HepG2 (cell line): ENCODE data around the gene MARCHF2. TPM values are rescaled to one million over a fixed set of nuclear protein-coding genes. Genes with fewer than 3 reads are reported as not detected.

Experiments
- ARNTL ChIP-seq: sonication (generic); formaldehyde crosslinking; IDR thresholded peaks from 2 replicates; pipeline ENCODE4 v1.4.0; 2020; ENCODE audit warnings: mild to moderate bottlenecking, missing genetic modification reagents
- CENPX ChIP-seq: sonication (generic); formaldehyde crosslinking; IDR thresholded peaks from 2 replicates; pipeline ENCODE4 v1.9.0; 2021; ENCODE audit warnings: mild to moderate bottlenecking, missing genetic modification reagents, moderate library complexity
- CSRNP2 ChIP-seq: sonication (generic); formaldehyde crosslinking; conservative IDR thresholded peaks from 2 replicates; pipeline ENCODE4 v1.8.0; 2022; ENCODE audit warnings: low read depth, missing genetic modification reagents
- E2F1 ChIP-seq: sonication (generic); formaldehyde crosslinking; IDR thresholded peaks from 2 replicates; pipeline ENCODE4 v1.5.0; 2020; ENCODE audit warnings: missing genetic modification reagents
- FOXJ3 ChIP-seq: sonication (generic); formaldehyde crosslinking; IDR thresholded peaks from 2 replicates; pipeline ENCODE4 v1.4.0; 2020; ENCODE audit warnings: missing genetic modification reagents, mild to moderate bottlenecking, borderline replicate concordance
- GFI1 ChIP-seq: sonication (generic); formaldehyde crosslinking; IDR thresholded peaks from 2 replicates; pipeline ENCODE4 v1.5.0; 2020; ENCODE audit warnings: missing genetic modification reagents, mild to moderate bottlenecking, borderline replicate concordance
- IKZF5 ChIP-seq: IDR thresholded peaks from 2 replicates; pipeline ENCODE4 v1.6.1; 2018; ENCODE audit warnings: missing genetic modification reagents, mild to moderate bottlenecking, missing compliant biosample characterization
- NFE2L1 ChIP-seq: sonication (generic); formaldehyde crosslinking; IDR thresholded peaks from 2 replicates; pipeline ENCODE4 v1.4.0; 2020; ENCODE audit warnings: missing genetic modification reagents, mild to moderate bottlenecking, borderline replicate concordance
- NFYC ChIP-seq: IDR thresholded peaks from 2 replicates; pipeline ENCODE4 v1.6.1; 2016; ENCODE audit warnings: missing genetic modification reagents, missing compliant biosample characterization
- RAD21 ChIP-seq: fragments of 450-650 bp; formaldehyde crosslinking; IDR thresholded peaks from 2 replicates; pipeline ENCODE4 v1.5.0; 2020; ENCODE audit warnings: mild to moderate bottlenecking
- RBAK ChIP-seq: sonication (generic); formaldehyde crosslinking; IDR thresholded peaks from 2 replicates; pipeline ENCODE4 v1.5.1; 2020; ENCODE audit warnings: mild to moderate bottlenecking, missing genetic modification reagents
- SRSF1 ChIP-seq: fragments of 200-400 bp; formaldehyde crosslinking; optimal IDR thresholded peaks from 2 replicates; pipeline ENCODE3; 2017; ENCODE audit warnings: mild to moderate bottlenecking, low read depth, low read length, moderate library complexity
- UBTF ChIP-seq: sonication (generic); formaldehyde crosslinking; IDR thresholded peaks from 2 replicates; pipeline ENCODE4 v1.4.0; 2020; ENCODE audit warnings: mild to moderate bottlenecking, missing genetic modification reagents
- ZBTB10 ChIP-seq: sonication (generic); formaldehyde crosslinking; IDR thresholded peaks from 2 replicates; pipeline ENCODE4 v1.4.0; 2020; ENCODE audit warnings: missing genetic modification reagents, borderline replicate concordance
- ZBTB38 ChIP-seq: sonication (generic); formaldehyde crosslinking; IDR thresholded peaks from 2 replicates; pipeline ENCODE4 v1.5.1; 2020; ENCODE audit warnings: mild to moderate bottlenecking, missing genetic modification reagents
- ZFY ChIP-seq: sonication (generic); formaldehyde crosslinking; IDR thresholded peaks from 2 replicates; pipeline ENCODE4 v1.4.0; 2020; ENCODE audit warnings: missing genetic modification reagents
- ZNF335 ChIP-seq: sonication (generic); formaldehyde crosslinking; IDR thresholded peaks from 2 replicates; pipeline ENCODE4 v1.4.0; 2020; ENCODE audit warnings: missing genetic modification reagents
- ZNF629 ChIP-seq: sonication (generic); formaldehyde crosslinking; conservative IDR thresholded peaks from 2 replicates; pipeline ENCODE4 v1.5.0; 2020; ENCODE audit warnings: missing genetic modification reagents
- ZNF773 ChIP-seq: sonication (generic); formaldehyde crosslinking; IDR thresholded peaks from 2 replicates; pipeline ENCODE4 v1.4.0; 2020; ENCODE audit warnings: missing genetic modification reagents, borderline replicate concordance
- polyA plus RNA-seq, 8 experiments: library from polyadenylated mRNA; depleted of rRNA in 3 of 8; stranded (reverse) in 7 of 8; unstranded in 1 of 8; fragments of >200 nt; fragmentation: Illumina TruSeq in 4 of 8; extraction: Trizol in 4 of 8; gene quantifications; 2 replicates each; pipeline versions ENCODE4 v1.2.1 to v1.2.3, GENCODE V29; 2011 to 2016; ENCODE audit warnings: low read depth in 4 of 8, missing spikeins in 1 of 8, mixed read lengths in 1 of 8; ENCODE audit not compliant: insufficient read depth in 1 of 8
- total RNA-seq, 5 experiments: library from RNA; depleted of rRNA; stranded (reverse); fragments of >200 nt; fragmentation: Illumina TruSeq; extraction: Trizol; gene quantifications; 2 replicates each; pipeline ENCODE4 v1.2.3, GENCODE V29; 2016; ENCODE audit warnings: low read depth in 1 of 5

MARCHF2 gene
- total and polyA plus RNA-seq, 2 of the 13 experiments (the other 11 are each of a cell fraction or from before 2014, with no cell fraction given) = 12.7 to 13.0 TPM

- TF ChIP-seq ZBTB10 = 0 out of 2 replicates have a peak, but pooled peaks have one; percentile 19
- TF ChIP-seq ARNTL = peak; percentile 92
- TF ChIP-seq GFI1 (CRISPR knock-in tag) = peak; percentile 88
- 0 out of 2 replicates have a peak, but pooled peaks have one; percentile 53 for TF ChIP-seq ZNF335 (CRISPR knock-in tag)
- no peak; the same call in 1 of the 2 replicates for TF ChIP-seq E2F1 (CRISPR knock-in tag)
- TF ChIP-seq FOXJ3 = peak; percentile 96
- peak; percentile 59; the same call in 1 of the 2 replicates for TF ChIP-seq ZBTB38 (CRISPR knock-in tag)
- peak; percentile 52; the same call in 1 of the 2 replicates for TF ChIP-seq NFYC (CRISPR knock-in tag)
- no peak for TF ChIP-seq RBAK (CRISPR knock-in tag)
- TF ChIP-seq NFE2L1 = no peak
- no peak for TF ChIP-seq CENPX (CRISPR knock-in tag)
- TF ChIP-seq ZNF773 (CRISPR knock-in tag) = no peak
- peak; percentile 94 for TF ChIP-seq RAD21 (CRISPR knock-in tag)
- no peak for TF ChIP-seq SRSF1
- TF ChIP-seq UBTF = 0 out of 2 replicates have a peak, but pooled peaks have one; percentile 39
- TF ChIP-seq ZNF629 (CRISPR knock-in tag) = peak; percentile 65
- no peak for TF ChIP-seq ZFY (CRISPR knock-in tag)
- TF ChIP-seq IKZF5 (CRISPR knock-in tag) = peak; percentile 84
- no peak for TF ChIP-seq CSRNP2
Measured at GRCh38 chr19:8373867-8374813, 39.0 kb upstream of the MARCHF2 start (continued).
